GM19043 (cell line): Measurements from ENCODE around the gene PPM1J.
A peak's percentile ranks its signal among the peaks of the same experiment; 100 is the strongest.
"Not testable (repeated sequence)": the region's sequence is repeated elsewhere in the genome, so short reads cannot be mapped to it uniquely, and the experiment has no call there.

Source experiments
- ATAC-seq: cut with Tn5 transposase; IDR thresholded peaks from one replicate; pipeline ENCODE4 v1.9.1; 2021; ENCODE audit warnings: low read depth; ENCODE audit not compliant: unreplicated experiment

PPM1J gene

DNA sequence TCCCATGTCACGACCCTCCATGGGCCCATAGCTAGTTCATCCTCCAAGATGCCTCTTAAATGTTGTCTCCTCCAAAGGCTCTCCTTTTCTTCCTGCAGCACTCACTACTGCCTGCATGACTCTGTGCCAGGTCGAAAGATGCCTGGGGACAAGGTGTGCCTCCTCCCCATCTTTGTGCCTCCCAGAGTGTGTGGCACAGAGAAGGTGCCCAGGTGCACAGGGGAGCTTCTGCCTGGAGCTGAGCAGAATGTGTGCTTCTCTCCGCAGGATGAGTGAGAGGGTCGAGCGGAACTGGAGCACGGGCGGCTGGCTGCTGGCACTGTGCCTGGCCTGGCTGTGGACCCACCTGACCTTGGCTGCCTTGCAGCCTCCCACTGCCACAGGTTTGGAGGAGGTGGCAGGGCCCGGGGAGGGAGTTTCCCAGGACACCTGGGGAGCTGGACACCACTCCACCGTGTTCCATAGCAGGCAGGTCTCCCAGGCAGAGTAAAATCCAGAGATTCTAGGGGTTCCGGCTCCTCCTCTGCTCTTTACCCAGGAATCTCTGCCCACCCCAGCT is 6.9 kb upstream of the PPM1J start:
- ATAC-seq: no peak

DNA sequence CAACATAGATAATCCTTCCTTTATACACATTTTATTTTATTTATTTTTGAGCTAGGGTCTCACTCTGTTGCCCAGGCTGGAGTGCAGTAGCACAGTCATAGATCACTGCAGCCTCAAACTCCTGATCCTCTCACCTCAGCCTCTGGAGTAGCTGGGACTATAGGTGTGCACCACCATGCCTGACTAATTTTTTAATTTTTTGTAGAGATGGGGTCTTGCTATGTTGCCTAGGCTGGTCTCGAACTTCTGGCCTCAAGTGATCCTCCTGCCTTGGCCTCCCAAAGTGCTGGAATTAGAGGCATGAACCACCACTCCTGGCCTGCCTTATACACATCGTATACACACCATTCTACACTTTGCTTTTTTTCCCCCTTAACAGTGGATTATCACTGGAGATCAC is 6.2 kb upstream of the PPM1J start:
- ATAC-seq: not testable (repeated sequence)

DNA sequence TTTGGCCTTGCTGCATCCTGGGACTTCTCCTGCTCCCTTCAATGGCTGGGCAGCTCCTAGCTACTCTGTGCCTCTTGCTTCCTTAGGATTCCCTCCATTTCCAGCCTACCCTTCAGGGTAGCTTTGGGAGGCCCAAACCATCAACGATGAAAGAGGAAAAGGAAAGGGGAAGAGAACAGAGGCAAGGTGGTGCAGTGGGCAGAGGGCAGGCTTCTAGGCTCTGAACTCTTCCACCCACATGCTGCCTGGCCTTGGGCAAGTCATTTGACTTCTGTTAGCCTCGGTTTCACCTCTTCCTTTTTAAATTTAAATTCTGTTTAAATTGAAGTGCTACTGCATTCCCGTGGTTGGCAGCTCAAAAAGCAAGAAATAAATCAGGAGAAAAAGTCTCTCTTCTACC is 5.7 kb upstream of the PPM1J start:
- no peak for ATAC-seq

DNA sequence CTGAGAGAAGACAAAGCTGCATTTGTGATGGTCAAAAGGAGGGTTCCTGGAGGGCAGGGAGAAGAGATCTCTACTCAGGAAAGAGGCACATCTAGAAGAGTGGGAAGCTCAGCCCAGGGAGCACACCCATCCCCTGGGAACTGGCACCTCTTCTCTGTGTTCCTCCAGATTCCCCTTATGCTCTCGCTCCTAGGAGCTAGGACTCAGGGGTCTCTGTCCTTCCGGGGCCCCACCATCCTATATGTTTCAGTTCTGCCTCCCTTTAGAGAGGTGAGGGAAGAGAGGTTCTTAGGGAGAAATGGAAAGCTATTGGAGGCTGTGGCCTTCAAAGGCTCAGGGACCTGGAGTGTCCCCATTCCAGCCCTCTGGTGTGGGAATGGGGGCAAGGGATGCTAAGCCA is 4.6 kb upstream of the PPM1J start:
- ATAC-seq: no peak

DNA sequence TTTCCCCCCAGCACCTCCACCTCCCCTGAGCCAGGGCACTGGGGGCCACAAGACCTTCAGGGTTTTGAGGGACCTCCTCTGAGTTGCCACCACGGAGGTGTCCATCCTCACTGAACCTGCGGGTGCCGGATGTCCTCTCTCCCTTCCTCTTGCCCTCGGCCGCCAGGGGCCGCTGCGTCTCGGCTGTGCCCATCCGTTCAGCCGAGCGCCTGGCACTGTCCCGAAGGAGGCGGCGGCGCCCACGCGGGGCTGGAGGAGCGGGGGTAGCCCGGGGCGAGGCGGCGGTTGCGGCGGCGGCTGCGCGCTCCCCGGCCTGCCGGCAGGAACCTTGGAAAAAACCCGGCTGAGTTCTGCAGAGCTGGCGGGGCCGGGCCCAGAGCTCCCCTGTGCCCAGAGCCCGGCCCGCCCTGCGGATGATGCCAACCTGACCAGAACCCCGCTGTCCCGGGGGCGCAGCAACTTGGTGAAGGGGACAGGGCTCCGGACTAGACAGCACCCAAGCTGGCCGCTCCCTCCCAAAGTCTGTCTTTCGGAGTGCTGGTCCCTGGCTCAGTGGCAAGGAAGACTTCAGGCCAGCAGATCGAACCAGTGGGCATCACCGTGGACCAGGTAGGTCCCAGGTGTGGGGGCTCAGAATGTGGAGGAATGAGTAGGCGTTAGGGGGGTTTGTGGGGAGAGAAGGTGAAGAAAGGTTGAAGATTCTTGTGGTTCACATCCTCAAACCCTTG is 3.7 kb upstream of the PPM1J start:
- ATAC-seq: no peak

DNA sequence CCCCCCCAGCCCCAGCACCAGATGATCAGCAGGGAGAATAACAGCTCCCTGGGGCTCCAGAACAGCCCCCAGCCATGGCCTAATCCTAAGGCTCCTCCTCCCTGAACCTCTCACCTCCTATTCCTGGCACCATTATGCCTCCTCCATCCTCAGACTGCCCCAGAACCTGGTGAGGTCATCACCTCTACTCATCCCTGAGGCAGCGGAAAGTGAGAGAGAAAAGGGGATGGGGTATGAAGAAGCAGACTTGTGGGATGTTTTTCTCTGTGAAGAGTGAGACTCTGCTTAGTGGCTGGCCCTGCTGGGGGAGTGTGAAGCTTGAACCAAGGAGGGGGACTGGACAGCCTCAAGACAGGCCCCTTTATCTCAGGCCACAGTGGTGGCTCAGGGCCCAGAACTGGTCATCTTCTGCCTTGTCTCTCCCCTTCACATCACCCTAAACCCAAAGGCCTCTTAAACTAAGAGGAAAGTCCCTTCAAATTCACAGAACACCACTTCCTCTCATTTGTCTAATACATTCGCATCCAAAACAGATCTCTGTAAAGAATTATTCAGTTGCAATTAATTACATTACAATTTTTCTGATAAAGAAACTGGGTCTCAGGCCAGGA is 2.2 kb upstream of the PPM1J start:
- ATAC-seq: no peak

DNA sequence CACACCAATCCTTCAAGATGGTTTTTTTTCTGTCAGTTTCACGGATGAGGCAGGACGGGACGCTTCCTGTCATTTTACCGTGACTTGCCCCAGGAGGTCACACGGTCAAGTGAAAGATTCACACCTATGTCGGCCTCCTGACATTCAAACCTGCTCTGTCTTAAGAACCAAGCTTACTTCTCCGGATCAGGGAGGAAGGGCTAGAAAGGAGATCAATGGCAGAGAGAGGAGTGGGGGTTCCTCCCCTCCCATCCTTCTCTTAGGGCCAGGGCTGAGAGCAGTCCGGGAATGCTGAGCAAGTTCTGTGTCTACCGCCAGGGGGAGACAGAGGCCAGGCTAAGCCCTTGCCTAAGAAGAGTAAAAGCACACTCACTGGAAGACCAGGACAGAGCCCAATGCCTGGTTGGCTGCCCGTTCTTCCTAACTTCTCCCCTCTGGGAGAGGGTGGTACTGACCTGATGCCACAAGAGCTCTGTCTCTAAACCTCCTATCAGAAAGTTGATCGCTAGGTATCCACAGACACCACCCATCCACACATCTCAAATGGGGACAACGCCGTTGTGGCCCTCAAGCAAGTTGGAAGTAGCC is 1.1 kb upstream of the PPM1J start:
- ATAC-seq: no peak

DNA sequence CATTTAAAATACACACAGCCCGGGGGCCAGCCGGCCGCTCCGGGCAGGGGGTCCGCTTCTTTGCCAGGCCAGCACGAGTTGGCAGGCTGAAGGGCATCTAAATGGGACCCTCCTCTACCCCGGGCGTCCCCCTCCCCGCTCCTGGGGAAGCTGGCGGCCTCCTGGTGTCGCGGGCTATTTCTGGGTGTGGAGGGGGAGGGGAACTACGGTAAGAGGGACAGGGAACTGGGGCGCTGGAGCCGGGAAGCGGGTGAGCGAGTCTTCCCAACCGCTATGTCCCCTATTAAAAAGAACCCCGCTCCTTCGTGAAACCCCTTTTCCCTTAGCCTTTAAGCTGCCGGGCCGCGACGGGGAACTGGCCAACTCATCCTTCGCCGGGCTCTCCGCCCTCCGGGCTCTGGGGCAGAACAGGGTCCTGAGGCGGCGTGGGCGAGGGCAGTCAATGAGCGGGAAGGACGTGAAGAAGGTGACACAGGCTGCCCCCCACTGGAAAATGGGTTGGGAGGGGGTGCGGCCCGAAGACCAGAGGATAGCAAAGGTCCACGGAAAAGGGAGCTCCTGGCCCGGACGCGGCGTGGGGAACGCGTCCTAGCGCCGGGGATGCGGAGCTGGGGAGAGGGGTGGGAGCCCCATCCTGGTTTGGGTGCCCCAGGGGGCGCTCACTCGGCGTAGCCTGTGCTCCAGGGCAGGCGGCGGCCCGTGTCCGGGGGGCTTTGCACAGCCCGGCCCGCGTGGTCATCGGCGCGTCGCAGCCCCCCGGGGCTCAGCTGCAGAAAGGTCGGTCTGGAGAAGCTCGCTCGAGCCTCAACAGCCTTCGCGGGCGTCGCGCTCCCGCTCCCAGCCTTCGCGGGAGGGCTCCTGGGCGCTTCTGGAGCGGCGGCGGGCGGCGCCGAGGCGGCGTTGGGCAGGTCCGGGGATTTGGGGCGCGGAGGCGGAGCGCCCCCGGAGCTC is 544 bp downstream of the PPM1J start:
- ATAC-seq: peak; percentile 9

DNA sequence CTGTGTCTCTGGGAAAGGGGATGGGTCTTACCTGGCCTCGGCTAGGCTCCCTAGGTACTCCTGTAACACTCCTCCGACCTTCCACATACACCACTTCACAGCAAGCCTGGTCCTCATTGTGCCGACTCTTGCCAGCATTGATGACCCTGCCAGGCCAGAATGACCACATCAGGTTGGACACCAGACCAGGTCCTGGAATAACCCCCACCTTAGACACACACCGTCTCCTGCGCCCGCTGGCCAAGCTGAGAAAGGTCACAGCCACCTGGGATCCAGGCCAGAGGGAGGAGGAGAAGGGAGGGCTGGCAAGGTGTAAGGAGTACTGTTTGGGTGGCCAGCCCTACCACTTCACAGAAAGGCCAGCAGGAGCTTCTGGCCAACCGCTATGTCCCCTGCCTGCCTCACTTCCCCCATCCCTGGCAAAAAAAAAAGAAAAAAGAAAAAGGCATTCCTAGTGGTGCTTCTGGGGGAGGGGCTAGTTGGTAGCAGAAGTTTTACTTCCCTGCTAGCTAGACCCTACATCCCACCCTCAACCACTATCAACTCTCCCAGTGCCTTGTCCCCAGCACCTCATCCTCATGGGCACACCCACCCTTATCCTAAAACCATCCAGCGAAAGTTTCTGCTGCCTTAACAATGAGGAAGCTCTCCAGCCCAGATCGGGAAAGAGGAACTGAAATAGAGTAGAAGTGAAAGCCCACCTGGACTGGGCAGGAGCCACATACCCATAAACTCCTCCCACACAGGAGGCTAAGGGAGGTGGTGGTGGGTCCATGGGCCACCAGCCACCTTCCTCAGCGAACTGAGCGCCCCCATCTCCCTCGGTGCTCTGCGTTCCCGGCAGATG is 1.4 kb downstream of the PPM1J start:
- peak; percentile 30 for ATAC-seq

DNA sequence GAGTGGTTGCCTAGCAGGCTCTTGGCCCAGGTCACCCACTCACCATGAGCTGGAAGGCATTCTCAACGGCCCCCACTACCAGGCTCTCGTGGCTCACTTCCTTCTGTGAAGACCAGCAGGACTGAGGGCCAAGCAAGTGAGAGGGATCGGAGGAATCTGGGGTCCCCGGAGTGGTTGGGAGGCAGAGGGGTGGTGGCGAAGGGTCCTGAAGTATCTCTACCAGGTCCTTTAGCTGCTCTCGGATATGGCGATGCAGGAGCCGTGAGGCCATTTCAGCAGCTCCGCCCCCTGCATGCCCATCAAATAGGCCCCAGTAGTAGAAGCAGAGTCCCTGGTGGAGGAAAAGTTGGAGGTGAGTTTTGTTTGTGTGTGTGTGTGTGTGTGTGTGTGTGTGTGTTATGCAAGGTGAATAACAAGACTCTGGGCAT is 2.4 kb downstream of the PPM1J start:
- no peak for ATAC-seq

DNA sequence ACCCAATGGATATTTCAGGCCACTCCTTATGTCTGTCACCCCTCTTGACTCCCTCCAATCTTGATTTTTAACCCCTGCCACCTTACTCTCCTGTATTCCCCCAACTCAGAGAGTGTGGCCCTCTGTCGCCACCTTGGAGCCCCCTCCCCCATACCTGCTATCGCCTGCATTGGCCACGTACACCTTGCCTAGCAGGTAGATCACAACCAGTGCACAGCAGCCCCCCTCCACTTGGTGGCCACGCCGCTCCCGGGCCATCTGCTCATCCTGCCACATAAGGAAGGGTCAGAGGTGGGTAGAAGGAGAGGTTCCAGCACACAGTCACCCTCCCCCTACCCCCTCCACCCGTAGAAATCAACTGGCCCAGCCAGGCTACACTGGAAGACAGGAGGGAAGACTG is 2.9 kb downstream of the PPM1J start:
- no peak for ATAC-seq

DNA sequence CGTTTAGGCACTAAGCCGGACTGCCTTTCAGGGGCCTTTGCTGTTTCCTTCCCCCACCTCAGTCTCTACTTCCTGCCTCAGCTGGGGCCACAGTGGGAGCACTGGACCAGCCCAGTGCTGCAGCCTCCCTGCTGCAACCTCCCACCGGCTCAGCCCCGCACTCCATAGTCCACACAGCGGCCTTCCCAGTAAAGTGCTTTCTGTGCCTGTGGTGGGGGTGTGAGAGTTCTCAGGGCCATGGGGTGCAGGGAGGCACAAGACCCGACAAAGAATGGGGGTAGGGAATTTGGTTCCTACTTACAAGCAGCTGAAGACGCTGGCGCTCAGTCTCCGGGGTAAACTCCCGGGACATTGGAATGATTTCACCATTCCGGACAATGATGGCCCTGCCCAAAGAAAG is 3.5 kb downstream of the PPM1J start:
- no peak for ATAC-seq

DNA sequence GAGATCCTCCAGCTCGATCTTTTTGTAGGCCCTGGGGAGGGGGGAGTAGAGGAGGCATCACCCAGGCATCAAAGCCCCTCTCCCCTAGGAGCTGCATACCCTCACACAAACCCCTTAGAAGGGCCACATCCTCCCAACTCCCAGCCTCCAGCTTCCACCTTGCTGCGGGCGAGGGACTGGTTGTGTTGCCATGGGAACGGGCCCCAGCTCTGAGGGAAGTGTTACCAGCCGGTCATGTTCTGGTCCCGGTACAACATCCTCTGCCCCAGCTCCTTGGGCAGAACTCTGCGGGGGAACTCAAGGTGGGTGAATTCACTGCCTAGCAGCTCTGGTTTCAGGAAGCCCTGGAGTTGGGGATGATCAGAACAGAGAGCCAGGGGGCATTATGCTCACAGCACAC is 4.1 kb downstream of the PPM1J start:
- no peak for ATAC-seq

DNA sequence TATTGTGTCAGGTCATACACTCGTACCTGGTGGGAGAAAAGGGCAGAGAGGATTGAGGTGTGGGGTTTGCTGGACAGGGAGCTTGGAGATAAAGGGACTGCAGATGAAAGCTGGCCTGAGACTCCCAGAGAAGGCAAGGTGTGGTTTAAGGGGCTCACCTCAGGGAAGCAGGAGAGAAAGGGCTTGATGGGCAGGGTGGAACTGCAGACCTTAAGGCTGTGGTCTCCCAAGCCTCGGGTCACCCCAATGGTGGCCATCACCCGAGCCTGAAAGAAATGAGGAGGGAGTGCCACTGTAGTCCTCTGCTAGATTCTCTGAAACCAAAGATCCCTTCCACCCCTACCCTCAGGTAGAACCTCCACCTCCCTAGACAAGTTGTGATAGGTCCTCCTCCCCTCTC is 4.5 kb downstream of the PPM1J start:
- ATAC-seq: no peak

DNA sequence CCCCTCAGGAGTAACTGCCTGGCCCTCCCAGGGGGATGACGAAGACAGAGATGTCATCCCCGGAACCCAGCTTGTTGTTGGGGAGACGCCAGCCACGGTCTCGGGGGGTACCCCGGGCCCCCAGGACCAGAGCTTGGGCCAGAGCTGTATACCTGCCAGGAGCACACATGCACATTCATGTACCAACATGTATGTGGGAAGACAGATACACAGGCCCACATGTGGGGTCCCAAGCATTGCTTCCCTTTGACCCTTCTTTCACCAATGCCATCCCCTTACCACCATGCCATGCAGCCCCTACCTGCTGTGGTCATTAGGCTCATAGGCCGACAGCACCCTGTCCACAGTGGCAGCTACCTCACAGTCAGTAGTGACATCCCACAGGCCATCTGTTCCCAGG is 5.0 kb downstream of the PPM1J start:
- ATAC-seq: no peak

DNA sequence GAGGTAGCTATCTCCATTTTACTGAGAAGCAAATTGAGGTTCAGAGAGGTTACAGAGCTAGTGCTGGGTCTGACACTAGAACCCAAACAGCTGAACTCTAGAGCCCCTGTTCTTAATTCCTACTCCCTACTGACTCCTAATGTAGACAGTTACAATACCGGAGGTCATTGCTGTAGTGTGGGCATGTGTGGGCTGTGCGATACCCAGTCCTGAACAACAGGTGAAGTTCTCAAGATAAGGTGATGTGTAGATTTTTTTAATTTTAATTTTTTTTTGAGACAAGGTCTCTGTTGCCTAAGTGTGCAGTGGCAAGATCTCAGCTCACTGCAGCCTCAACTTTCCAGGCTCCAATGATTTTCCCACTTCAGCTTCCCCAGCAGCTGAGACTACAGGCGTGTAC is 6.6 kb downstream of the PPM1J start:
- ATAC-seq: no peak

DNA sequence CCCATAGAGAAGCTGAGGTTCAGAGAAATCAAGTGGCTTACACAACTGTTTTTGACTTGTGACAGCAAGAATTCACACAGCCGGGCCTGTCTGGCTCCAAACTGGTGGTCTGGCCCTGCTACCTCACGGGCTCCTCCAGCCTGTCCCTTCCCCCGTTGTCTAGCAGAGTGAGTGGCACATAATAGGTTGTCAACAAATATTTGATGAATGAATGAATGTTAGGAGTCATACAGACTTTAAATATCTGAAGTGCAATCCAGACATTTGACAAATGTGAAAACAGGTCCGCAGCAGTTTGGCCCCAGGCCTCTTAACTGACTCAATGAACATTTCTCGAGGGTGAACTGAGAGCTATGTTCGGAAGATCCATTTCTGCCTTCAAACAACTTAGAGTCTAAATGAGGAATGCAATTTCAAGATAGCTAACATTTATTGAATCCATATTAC is 7.1 kb downstream of the PPM1J start:
- ATAC-seq: no peak

DNA sequence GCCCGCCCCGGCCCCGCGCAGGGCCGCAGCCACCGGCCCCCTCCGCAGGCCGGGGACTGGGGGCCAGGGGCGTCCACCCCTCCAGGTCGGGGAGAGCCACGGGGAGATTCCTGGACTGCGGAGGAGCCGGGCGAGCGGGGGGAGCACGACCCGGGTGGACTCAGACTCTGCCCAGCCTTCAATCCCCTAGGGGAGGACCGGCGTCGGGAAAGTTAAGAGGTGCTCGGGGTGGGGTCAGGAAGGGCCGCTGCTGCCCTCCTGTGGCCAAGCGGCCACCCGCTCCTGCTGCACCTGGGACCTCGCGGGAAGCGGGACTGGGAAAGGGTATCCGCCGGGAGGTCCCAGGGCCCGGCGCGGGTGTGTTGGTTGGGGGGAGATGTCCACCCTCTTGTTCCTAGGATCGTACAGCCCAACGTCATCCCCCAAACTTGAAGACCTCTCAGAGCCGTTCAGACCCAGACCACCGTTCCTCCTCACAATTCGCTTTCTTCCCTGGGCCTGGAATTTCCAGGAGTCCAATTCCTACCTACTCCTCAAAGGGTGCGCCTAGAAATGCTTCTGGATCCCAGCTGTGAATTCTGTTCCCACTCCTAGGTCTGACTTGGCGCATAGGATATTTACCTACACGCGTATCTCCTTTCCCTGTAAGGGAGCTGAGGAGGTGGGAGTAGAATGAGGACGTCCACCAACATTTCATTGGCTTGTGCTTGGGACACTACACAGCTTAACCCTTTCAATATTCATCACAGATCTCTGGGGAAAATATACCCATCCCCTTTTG is 7.7 kb downstream of the PPM1J start:
- ATAC-seq: peak; percentile 38
